ENCODE results near the gene WFDC12.
"Not testable (repeated sequence)": the region's sequence is repeated elsewhere in the genome, so short reads cannot be mapped to it uniquely, and the experiment has no call there.

WFDC12 gene

GRCh38 chr20:45139733-45140375 is 15.6 kb upstream of the WFDC12 start:
- H3K27me3 ChIP-seq (ENCODE audit: control insufficient read depth, insufficient read depth, low read length); H3K36me3 ChIP-seq (ENCODE audit: control insufficient read depth, insufficient read depth, low read length); H3K9me3 ChIP-seq (ENCODE audit: control insufficient read depth, low read length); H3K9ac ChIP-seq (ENCODE audit: low read length); H3K4me3 ChIP-seq (ENCODE audit: low read length): not testable (repeated sequence)
- peaks cover 11% of the 10 kb centered on the region for H3K4me1 ChIP-seq (ENCODE audit: control insufficient read depth, insufficient read depth, low read length)

DNA sequence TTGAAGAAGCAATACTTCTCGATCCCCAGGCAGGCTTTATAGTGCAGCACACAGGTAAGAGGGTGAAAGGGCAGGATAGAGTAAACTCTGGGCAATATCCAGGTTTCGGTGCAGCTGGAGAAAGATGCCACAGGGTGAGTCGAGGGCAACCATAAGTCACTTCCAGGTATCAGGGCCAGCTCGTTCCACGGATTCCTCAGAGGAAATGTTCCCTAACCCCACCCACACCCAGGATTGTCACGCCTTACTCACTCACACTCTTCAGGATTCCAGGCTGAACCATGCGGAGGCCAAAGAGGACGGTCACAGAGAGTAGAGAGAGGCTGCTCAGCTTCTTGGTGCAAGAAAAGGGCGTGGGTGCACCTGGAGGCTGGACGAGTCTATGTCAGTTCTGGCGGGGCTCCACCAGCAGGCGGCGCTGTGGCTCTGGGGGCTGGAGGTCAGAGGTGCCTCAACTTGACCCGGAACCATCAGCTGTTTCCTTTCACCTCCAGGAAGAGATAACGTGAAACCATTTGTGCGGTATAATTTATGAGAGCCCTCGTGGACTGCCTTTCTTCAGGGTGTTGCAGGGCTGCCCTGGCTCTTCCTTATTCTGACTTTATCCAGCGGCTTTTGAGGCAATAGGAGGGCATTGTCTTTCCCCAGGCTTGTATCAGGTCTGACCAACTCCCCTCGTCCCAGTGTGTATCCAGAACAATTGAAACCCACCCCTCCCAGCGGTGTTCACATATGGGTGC is 14.5 kb upstream of the WFDC12 start:
- Histone ChIP-seq H3K4me1 (ENCODE audit: control insufficient read depth, insufficient read depth, low read length) (peaks cover 11% of the 10 kb centered on the region), H3K9ac (ENCODE audit: low read length) (no peak overlapping the region), H3K36me3 (ENCODE audit: control insufficient read depth, insufficient read depth, low read length) (no peaks in the 10 kb centered on the region), H3K4me3 (ENCODE audit: low read length) (no peak overlapping the region), H3K9me3 (ENCODE audit: control insufficient read depth, low read length) (no peaks in the 10 kb centered on the region), H3K27me3 (ENCODE audit: control insufficient read depth, insufficient read depth, low read length) (no peaks in the 10 kb centered on the region)

- Histone ChIP-seq H3K9ac (ENCODE audit: low read length) (no peak overlapping the region), H3K9me3 (ENCODE audit: control insufficient read depth, low read length) (no peaks in the 10 kb centered on the region), H3K4me3 (ENCODE audit: low read length) (no peak overlapping the region), H3K36me3 (ENCODE audit: control insufficient read depth, insufficient read depth, low read length) (no peaks in the 10 kb centered on the region), H3K4me1 (ENCODE audit: control insufficient read depth, insufficient read depth, low read length) (peaks cover 11% of the 10 kb centered on the region), H3K27me3 (ENCODE audit: control insufficient read depth, insufficient read depth, low read length) (no peaks in the 10 kb centered on the region)
These were observed 12.6 kb upstream of the WFDC12 start for GRCh38 chr20:45136911-45137310.

DNA sequence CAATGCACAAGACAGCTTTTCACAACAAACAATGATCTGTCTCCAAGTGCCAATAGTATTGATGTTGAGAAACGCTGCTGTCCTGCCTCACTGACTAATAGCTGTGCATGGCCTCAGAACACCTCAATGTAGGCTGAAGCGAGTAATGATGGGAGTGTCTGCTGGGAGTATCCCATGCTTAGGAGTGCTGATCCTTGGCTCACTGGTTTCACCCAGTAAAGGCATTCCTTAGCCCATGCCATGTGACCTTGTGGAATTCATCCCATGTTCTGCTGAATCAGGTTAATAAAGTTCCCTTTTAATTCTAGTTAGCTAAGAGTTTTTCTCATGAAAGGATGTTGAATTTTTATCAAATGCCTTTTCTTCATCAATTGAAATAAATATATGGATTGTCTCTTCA is 3.8 kb upstream of the WFDC12 start:
- Histone ChIP-seq H3K4me1 (ENCODE audit: control insufficient read depth, insufficient read depth, low read length) (no peaks in the 10 kb centered on the region), H3K9me3 (ENCODE audit: control insufficient read depth, low read length) (no peaks in the 10 kb centered on the region), H3K9ac (ENCODE audit: low read length) (no peak overlapping the region), H3K27me3 (ENCODE audit: control insufficient read depth, insufficient read depth, low read length) (peaks cover 5% of the 10 kb centered on the region), H3K4me3 (ENCODE audit: low read length) (no peak overlapping the region), H3K36me3 (ENCODE audit: control insufficient read depth, insufficient read depth, low read length) (no peaks in the 10 kb centered on the region)

DNA sequence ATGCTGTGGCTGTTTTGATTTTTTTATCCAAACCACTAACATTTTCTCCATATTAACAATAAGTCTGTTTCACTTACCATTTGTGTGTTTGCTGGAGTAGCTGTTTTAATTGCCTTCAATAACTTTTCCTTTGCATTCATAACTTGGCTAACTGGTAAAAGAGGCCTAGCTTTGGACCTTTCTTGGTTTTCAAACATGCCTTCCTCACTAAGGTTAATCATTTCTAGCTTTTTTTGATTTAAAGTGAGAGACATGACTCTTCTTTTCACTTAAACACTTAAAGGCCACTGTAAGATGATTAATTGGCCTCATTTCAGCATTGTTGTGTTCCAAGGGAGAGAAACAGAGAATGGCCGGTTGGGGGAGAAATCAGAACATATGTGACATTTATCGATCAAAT is 2.9 kb downstream of the WFDC12 start:
- Histone ChIP-seq H3K9me3 (ENCODE audit: control insufficient read depth, low read length) (no peaks in the 10 kb centered on the region), H3K27me3 (ENCODE audit: control insufficient read depth, insufficient read depth, low read length) (peaks cover 5% of the 10 kb centered on the region), H3K9ac (ENCODE audit: low read length) (no peak overlapping the region), H3K4me3 (ENCODE audit: low read length) (no peak overlapping the region), H3K36me3 (ENCODE audit: control insufficient read depth, insufficient read depth, low read length) (no peaks in the 10 kb centered on the region), H3K4me1 (ENCODE audit: control insufficient read depth, insufficient read depth, low read length) (no peaks in the 10 kb centered on the region)

GRCh38 chr20:45119556-45120266 is 4.6 kb downstream of the WFDC12 start:
- H3K9ac ChIP-seq (ENCODE audit: low read length): no peak overlapping the region
- no peaks in the 10 kb centered on the region for H3K36me3 ChIP-seq (ENCODE audit: control insufficient read depth, insufficient read depth, low read length)
- no peak overlapping the region for H3K4me3 ChIP-seq (ENCODE audit: low read length)
- peaks cover 8% of the 10 kb centered on the region for H3K27me3 ChIP-seq (ENCODE audit: control insufficient read depth, insufficient read depth, low read length)
- no peaks in the 10 kb centered on the region for H3K4me1 ChIP-seq (ENCODE audit: control insufficient read depth, insufficient read depth, low read length)
- no peaks in the 10 kb centered on the region for H3K9me3 ChIP-seq (ENCODE audit: control insufficient read depth, low read length)

GRCh38 chr20:45118028-45118427 is 6.2 kb downstream of the WFDC12 start:
- Histone ChIP-seq H3K9me3 (ENCODE audit: control insufficient read depth, low read length) (no peaks in the 10 kb centered on the region), H3K36me3 (ENCODE audit: control insufficient read depth, insufficient read depth, low read length) (no peaks in the 10 kb centered on the region), H3K4me1 (ENCODE audit: control insufficient read depth, insufficient read depth, low read length) (no peaks in the 10 kb centered on the region), H3K9ac (ENCODE audit: low read length) (no peak overlapping the region), H3K4me3 (ENCODE audit: low read length) (no peak overlapping the region), H3K27me3 (ENCODE audit: control insufficient read depth, insufficient read depth, low read length) (peaks cover 6% of the 10 kb centered on the region)

DNA sequence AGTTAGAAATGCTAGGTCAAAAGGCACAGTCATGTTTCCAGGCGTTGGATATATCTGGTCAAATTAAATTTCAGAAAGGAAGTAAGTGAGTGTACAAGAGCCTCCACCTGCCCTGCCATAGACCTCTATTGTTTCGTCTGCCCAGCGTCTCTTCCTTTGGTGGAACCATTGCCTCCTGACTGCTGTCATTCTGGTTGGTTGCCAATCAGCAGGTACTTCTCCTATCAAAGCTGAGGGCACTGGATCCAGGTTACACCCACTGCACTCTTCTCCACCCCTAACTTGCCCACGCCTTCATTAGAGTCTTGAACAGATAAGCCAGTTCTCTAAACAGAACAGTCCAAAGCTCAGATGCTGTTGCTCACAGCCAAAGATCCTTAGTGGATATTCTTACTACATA is 6.7 kb downstream of the WFDC12 start:
- Histone ChIP-seq H3K36me3 (ENCODE audit: control insufficient read depth, insufficient read depth, low read length) (no peaks in the 10 kb centered on the region), H3K27me3 (ENCODE audit: control insufficient read depth, insufficient read depth, low read length) (peaks cover 6% of the 10 kb centered on the region), H3K4me3 (ENCODE audit: low read length) (no peak overlapping the region), H3K9ac (ENCODE audit: low read length) (no peak overlapping the region), H3K9me3 (ENCODE audit: control insufficient read depth, low read length) (no peaks in the 10 kb centered on the region), H3K4me1 (ENCODE audit: control insufficient read depth, insufficient read depth, low read length) (no peaks in the 10 kb centered on the region)

DNA sequence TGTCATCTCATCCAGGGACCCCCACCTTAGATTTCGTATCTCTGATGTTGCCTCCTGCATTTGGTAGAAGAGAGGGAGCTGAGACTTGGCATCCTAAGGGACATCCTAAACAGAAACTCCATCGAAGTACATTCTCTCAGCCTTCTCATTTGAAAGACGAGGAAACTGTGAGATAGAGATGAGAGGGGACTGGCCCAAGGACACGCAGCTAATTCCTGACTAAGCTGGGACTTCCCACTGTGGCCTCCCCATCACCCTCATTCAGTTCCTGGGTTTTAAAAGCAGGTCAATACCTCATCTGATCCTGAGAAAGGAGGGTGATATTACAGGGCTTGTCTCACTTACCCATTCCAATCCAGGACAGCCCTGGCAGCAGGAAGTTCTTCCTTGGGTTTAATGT is 8.4 kb downstream of the WFDC12 start:
- H3K4me3 ChIP-seq (ENCODE audit: low read length): no peak overlapping the region
- H3K9ac ChIP-seq (ENCODE audit: low read length): no peak overlapping the region
- H3K27me3 ChIP-seq (ENCODE audit: control insufficient read depth, insufficient read depth, low read length): peaks cover 14% of the 10 kb centered on the region
- H3K36me3 ChIP-seq (ENCODE audit: control insufficient read depth, insufficient read depth, low read length): no peaks in the 10 kb centered on the region
- H3K9me3 ChIP-seq (ENCODE audit: control insufficient read depth, low read length): no peaks in the 10 kb centered on the region
- no peaks in the 10 kb centered on the region for H3K4me1 ChIP-seq (ENCODE audit: control insufficient read depth, insufficient read depth, low read length)

DNA sequence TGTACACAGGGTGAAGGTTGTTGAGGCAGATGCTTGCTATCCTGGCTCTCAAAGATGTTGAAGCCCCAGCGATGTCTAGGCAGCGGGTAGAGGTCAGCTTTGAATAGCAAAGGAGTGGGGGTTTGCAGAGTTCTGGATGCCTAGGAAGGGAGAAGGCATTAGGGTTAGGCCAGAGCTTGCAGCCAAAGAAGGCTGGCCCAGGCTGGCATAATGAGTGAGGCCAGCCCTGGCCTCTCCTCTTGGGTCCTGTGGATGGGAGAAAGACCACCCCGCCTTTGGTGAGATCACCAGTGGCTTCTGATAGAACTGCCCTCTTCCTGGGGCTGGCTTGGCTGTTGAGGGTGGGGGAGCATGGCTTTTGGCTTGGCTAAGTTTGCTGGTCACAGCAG is 8.9 kb downstream of the WFDC12 start:
- no peaks in the 10 kb centered on the region for H3K36me3 ChIP-seq (ENCODE audit: control insufficient read depth, insufficient read depth, low read length)
- peaks cover 14% of the 10 kb centered on the region for H3K27me3 ChIP-seq (ENCODE audit: control insufficient read depth, insufficient read depth, low read length)

DNA sequence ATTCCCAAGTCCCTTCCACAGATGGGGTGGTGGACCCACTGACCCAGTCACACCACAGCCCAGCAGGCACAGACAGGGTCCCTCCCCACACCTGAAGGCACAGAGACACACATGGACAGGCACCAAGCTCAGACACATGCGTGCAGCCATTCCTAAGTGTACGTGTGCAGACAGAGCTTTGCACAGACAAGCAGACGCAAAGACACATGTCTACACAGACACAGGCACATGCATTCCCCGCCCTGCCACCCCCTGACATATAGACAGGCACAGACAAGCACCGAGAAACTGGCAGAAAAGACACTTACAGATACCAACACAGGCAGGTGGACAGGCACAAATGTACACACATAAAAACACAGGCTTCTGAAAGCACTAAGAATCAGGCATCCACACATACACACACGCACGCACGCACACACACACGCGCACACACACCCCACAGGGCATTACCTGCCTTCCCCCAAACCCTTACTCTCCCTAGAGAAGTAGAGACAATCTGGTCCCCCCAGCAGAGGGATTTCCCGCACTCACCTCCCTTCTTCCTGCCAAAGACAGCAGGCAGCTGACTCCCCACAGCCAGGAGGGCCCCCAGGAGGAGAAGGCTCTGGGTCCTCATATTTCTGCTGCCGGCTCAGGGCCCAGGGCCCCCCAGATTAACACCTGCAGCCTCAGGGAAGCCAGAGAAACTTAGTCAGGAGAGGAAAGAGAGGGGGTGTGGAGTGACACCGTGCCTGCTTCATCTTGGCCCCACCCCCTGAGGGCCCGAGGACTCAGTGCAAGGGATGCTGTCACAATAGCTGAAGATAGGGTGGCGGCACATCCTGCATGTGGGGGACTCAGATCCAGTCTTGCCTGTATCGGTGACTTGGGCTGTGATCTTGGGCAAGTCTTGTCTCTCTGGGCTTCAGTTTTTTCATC is 9.5 kb downstream of the WFDC12 start, which contains the start of gene WFDC5:
Gene WFDC5 (minus strand): TSS at position 710 of the 921 bp plus-strand sequence. CDS start 91 bp downstream, at position 619.
- no peaks in the 10 kb centered on the region for H3K4me1 ChIP-seq (ENCODE audit: control insufficient read depth, insufficient read depth, low read length)
- H3K27me3 ChIP-seq (ENCODE audit: control insufficient read depth, insufficient read depth, low read length): peaks cover 14% of the 10 kb centered on the region
- H3K9ac ChIP-seq (ENCODE audit: low read length): no peak within 1 kb of the TSS
- H3K9me3 ChIP-seq (ENCODE audit: control insufficient read depth, low read length): no peaks in the 10 kb centered on the region
- no peaks in the 10 kb centered on the region for H3K36me3 ChIP-seq (ENCODE audit: control insufficient read depth, insufficient read depth, low read length)
- no peak within 1 kb of the TSS for H3K4me3 ChIP-seq (ENCODE audit: low read length)

More for the DNA sequence above, 8.9 kb downstream of the WFDC12 start:
- Histone ChIP-seq H3K4me3 (ENCODE audit: low read length) (no peak overlapping the region), H3K9ac (ENCODE audit: low read length) (no peak overlapping the region), H3K9me3 (ENCODE audit: control insufficient read depth, low read length) (no peaks in the 10 kb centered on the region), H3K4me1 (ENCODE audit: control insufficient read depth, insufficient read depth, low read length) (no peaks in the 10 kb centered on the region)
